Omental fat pad (tissue), 4 donors: ENCODE results near the gene HENMT1. TPM values are rescaled to one million over a fixed set of nuclear protein-coding genes. Genes with fewer than 3 reads are reported as not detected.

Experiments used
- total RNA-seq, 4 donors: library from RNA; depleted of rRNA; stranded (reverse); fragments of >200 nt; gene quantifications; one replicate each; pipeline ENCODE4 v1.1.0, GENCODE V29; 2016

Gene HENMT1
- total RNA-seq, 4 donors from 2014 or later: 2.8 to 4.9 (median 4.5) TPM

Other genes starting within 250 kb of the HENMT1 start
- gene NBPF6, start 210.8 kb downstream of the HENMT1 start, total RNA-seq: not detected
- gene EEIG2, start 101.0 kb downstream of the HENMT1 start, total RNA-seq: 10 to 100 TPM; 14.3 to 25.5 (median 17.8) TPM
- gene PRPF38B, start 31.2 kb upstream of the HENMT1 start, total RNA-seq: 10 to 100 TPM; 17.6 to 41.6 (median 30.6) TPM
- gene FNDC7, start 51.8 kb upstream of the HENMT1 start, total RNA-seq: not detected
- 100 to 1,000 TPM in 1 of 4 donors, 10 to 100 TPM in 3; 38.3 to 103 (median 52.8) TPM for gene STXBP3, start 85.6 kb upstream of the HENMT1 start, total RNA-seq
- under 1 TPM in 1 of 4 donors, not detected in 3; 0.84 TPM for gene AKNAD1, start 196.0 kb upstream of the HENMT1 start, total RNA-seq
- 10 to 100 TPM in 2 of 4 donors, 1 to 10 TPM in 2; 4.0 to 24.4 (median 8.7) TPM for gene GPSM2, start 215.9 kb upstream of the HENMT1 start, total RNA-seq